CD4-positive, alpha-beta T cell (primary cell): Measurements from ENCODE around the gene KLHDC4. TPM values are rescaled to one million over a fixed set of nuclear protein-coding genes. Genes with fewer than 3 reads are reported as not detected.
A peak's percentile ranks its signal among the peaks of the same experiment; 100 is the strongest.

Source experiments
- ATAC-seq: fragments of 200-7000 bp; cut with Tn5 transposase; one replicate; pipeline ENCODE4 v1.10.0; 2022; ENCODE audit warnings: mild to moderate bottlenecking; ENCODE audit not compliant: poor library complexity
- CTCF ChIA-PET: fragments of 350-600 bp; sonication (Branson Sonifier 250); formaldehyde crosslinking; loops from one replicate; lab custom pipeline; 2021; ENCODE audit warnings: antibody characterized with exemption, inconsistent platforms; lab: Charles Lee
- POLR2A ChIA-PET: fragments of 350-600 bp; sonication (Branson Sonifier 250); formaldehyde crosslinking; loops from one replicate; lab custom pipeline; 2021; ENCODE audit warnings: antibody characterized with exemption, inconsistent platforms; lab: Charles Lee
- DNase-seq, 14 experiments: peaks; one replicate each; pipeline ENCODE4 v3.0.0-alpha.2; 2013 to 2020; ENCODE audit warnings: mixed read lengths in 2 of 14
- H3K27ac ChIP-seq, 2 donors: one replicate each; pipeline versions ENCODE4 v1.5.1 to v1.7.0; 2013; ENCODE audit warnings: low read length in 2 of 2, low read depth in 1 of 2, mild to moderate bottlenecking in 1 of 2
- H3K27me3 ChIP-seq, 2 experiments: 1 replicate in 1 of 2; 2 replicates in 1 of 2; pipeline versions ENCODE4 v1.6.1 to v1.7.0; 2013; ENCODE audit warnings: low read length in 2 of 2, control low read depth in 1 of 2, mild to moderate bottlenecking in 1 of 2, moderate library complexity in 1 of 2; ENCODE audit not compliant: insufficient read depth in 2 of 2, control insufficient read depth in 1 of 2
- H3K36me3 ChIP-seq: one replicate; pipeline ENCODE4 v1.6.1; 2013; ENCODE audit warnings: low read length, control low read depth; ENCODE audit not compliant: insufficient read depth
- H3K4me1 ChIP-seq: one replicate; pipeline ENCODE4 v1.6.1; 2013; ENCODE audit warnings: low read length, control low read depth; ENCODE audit not compliant: insufficient read depth
- H3K4me3 ChIP-seq: one replicate; pipeline ENCODE4 v1.5.1; 2013; ENCODE audit warnings: mild to moderate bottlenecking, low read length, moderate library complexity
- H3K9me3 ChIP-seq, 2 experiments: 1 replicate in 1 of 2; 2 replicates in 1 of 2; pipeline versions ENCODE4 v1.6.1 to v1.7.0; 2013; ENCODE audit warnings: low read length in 2 of 2, mild to moderate bottlenecking in 2 of 2, control low read depth in 1 of 2, moderate library complexity in 1 of 2; ENCODE audit not compliant: control insufficient read depth in 1 of 2, insufficient read depth in 1 of 2
- H3K27ac Mint-ChIP-seq: one replicate; pipeline ENCODE4 v1.8.0; 2020; ENCODE audit warnings: mixed read lengths
- H3K27me3 Mint-ChIP-seq: one replicate; pipeline ENCODE4 v1.8.0; 2021; ENCODE audit warnings: mixed read lengths
- H3K36me3 Mint-ChIP-seq: one replicate; pipeline ENCODE4 v1.8.0; 2021; ENCODE audit warnings: low read depth, mixed read lengths
- H3K4me1 Mint-ChIP-seq: one replicate; pipeline ENCODE4 v1.8.0; 2021; ENCODE audit warnings: low read depth, mixed read lengths
- H3K4me3 Mint-ChIP-seq: one replicate; pipeline ENCODE4 v1.8.0; 2020; ENCODE audit warnings: mild to moderate bottlenecking, mixed read lengths
- H3K9me3 Mint-ChIP-seq: one replicate; pipeline ENCODE4 v1.8.0; 2020; ENCODE audit warnings: mixed read lengths
- intact Hi-C, 2 experiments: fragments of 100-400 bp; cut with DNase I in 1 of 2; cut with micrococcal nuclease in 1 of 2; formaldehyde crosslinking; loops; one replicate each; pipeline versions ENCODE4 v1.15.1 to v1.9.0; 2023 to 2025; cut with DNase I, micrococcal nuclease
- total RNA-seq, 174 experiments: library from RNA in 2 of 174; stranded (reverse) in 2 of 174; gene quantifications; one replicate each; pipeline ENCODE4 v1.2.3 and lab custom pipeline; 2021 to 2026
- TF ChIP-seq, protein P1 (sequence below): fragments of 200-600 bp; IDR thresholded peaks from one replicate; pipeline ENCODE4 v1.8.0; 2022; ENCODE audit warnings: antibody characterized with exemption, mild to moderate bottlenecking

The KLHDC4 gene
- total RNA-seq, 2 experiments from 2014 or later = 41.4 to 43.0 TPM

DNA sequence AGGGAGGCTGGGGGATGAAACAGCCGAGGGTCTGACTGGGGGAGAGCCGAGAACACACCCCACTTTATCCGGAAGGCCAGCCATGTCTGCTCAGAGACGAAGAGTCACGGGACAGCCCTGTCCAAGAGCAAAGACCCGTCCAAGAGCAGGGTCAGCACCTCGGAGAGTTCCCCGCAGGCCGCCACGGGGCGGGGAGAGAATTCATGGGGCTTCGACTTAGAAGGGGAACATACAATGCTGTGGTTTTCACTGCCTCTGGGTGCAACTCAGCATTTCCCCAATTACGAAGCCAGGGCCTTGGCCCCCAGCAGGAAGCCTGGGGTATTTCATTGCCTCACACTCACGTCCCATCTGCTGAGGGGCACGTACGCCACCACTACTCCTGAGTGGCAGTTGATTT, 104.2 kb downstream of the KLHDC4 start:
- peak in 6 of 14 experiments; percentile 4 to 41 (median 20) for DNase-seq
- no peaks in the 10 kb centered on the region for H3K36me3 Mint-ChIP-seq
- H3K27me3 Mint-ChIP-seq = peaks cover 22% of the 10 kb centered on the region
- ATAC-seq = peak; percentile 26
- Histone ChIP-seq H3K9me3 (peaks cover 0 to 19% of the 10 kb centered on the region in 2 experiments), H3K36me3 (no peaks in the 10 kb centered on the region), H3K27me3 (no peaks in the 10 kb centered on the region), H3K4me3 (no peak overlapping the region), H3K27ac (no peak overlapping the region), H3K4me1 (no peaks in the 10 kb centered on the region)
- H3K4me3 Mint-ChIP-seq = no peak overlapping the region
- H3K9me3 Mint-ChIP-seq = no peaks in the 10 kb centered on the region
- no peak overlapping the region for H3K27ac Mint-ChIP-seq
- H3K4me1 Mint-ChIP-seq = no peaks in the 10 kb centered on the region
- intact Hi-C loops = no loop called here
- CTCF ChIA-PET = no interaction called here
- POLR2A ChIA-PET = no interaction called here
- TF ChIP-seq, protein P1, sequence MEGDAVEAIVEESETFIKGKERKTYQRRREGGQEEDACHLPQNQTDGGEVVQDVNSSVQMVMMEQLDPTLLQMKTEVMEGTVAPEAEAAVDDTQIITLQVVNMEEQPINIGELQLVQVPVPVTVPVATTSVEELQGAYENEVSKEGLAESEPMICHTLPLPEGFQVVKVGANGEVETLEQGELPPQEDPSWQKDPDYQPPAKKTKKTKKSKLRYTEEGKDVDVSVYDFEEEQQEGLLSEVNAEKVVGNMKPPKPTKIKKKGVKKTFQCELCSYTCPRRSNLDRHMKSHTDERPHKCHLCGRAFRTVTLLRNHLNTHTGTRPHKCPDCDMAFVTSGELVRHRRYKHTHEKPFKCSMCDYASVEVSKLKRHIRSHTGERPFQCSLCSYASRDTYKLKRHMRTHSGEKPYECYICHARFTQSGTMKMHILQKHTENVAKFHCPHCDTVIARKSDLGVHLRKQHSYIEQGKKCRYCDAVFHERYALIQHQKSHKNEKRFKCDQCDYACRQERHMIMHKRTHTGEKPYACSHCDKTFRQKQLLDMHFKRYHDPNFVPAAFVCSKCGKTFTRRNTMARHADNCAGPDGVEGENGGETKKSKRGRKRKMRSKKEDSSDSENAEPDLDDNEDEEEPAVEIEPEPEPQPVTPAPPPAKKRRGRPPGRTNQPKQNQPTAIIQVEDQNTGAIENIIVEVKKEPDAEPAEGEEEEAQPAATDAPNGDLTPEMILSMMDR = no peak

DNA sequence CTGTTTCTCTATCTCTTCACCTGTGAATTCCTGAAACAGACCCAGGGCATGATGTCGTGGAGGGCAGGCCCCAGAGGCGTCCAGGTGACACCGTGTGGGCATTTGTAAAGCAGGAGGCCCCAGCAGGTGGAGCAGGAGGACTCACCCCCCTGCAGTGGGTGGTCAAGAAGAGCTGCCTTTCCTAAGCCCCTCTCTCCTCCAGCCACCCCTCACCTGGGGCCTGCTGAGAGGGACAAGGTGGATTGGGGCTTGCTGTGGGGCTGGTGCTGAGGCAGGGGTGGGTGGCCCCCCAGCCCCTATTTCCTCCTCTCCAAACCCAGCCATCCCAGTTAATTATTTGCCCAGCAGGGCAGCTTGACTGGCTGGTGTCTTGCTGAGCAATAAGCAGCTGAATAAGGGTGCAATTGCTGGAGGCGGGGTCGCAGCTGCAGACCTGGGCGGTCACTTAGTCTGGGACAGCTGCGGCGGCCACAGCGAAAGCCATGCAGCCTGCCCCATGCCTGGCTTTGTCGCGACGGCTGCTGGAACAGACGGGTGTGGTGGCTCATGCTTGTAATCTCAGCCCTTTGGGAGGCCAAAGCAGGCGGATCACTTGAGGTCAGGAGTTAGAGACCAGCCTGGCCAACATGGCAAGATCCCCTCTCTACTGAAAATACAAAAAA, 107.1 kb downstream of the KLHDC4 start:
- H3K4me1 ChIP-seq = no peaks in the 10 kb centered on the region
- H3K4me3 Mint-ChIP-seq = no peak overlapping the region
- no peak for DNase-seq
- TF ChIP-seq, protein P1 = no peak
- intact Hi-C loops = no loop called here
- H3K27ac ChIP-seq = no peak overlapping the region
- H3K27me3 Mint-ChIP-seq = peaks cover 20% of the 10 kb centered on the region
- H3K9me3 ChIP-seq = peaks cover 0 to 19% of the 10 kb centered on the region in 2 experiments
- no peaks in the 10 kb centered on the region for H3K4me1 Mint-ChIP-seq
- ChIA-PET POLR2A (no interaction called here), CTCF (no interaction called here)
- no peak overlapping the region for H3K27ac Mint-ChIP-seq
- H3K27me3 ChIP-seq = no peaks in the 10 kb centered on the region
- no peaks in the 10 kb centered on the region for H3K9me3 Mint-ChIP-seq
- H3K36me3 ChIP-seq = no peaks in the 10 kb centered on the region
- no peaks in the 10 kb centered on the region for H3K36me3 Mint-ChIP-seq
- no peak overlapping the region for H3K4me3 ChIP-seq
- ATAC-seq = no peak

Other genes with a start within 250 kb of the KLHDC4 start
- gene JPH3, start 163.5 kb downstream of the KLHDC4 start, total RNA-seq = not detected
- 10 to 100 TPM; 80.3 to 85.3 TPM for gene SLC7A5, start 103.5 kb upstream of the KLHDC4 start, total RNA-seq
- gene CA5A, start 170.5 kb upstream of the KLHDC4 start, total RNA-seq = not detected
- gene BANP, start 185.4 kb upstream of the KLHDC4 start, total RNA-seq = 10 to 100 TPM; 57.5 to 58.6 TPM